Mesothelial cell of epicardium (in vitro differentiated cells): ENCODE data around the gene MLC1. TPM values are rescaled to one million over a fixed set of nuclear protein-coding genes. Genes with fewer than 3 reads are reported as not detected.

Experiments used
- DNase-seq, 2 experiments: peaks; one replicate each; pipeline ENCODE4 v3.0.0; 2021; ENCODE audit warnings: low spot score in 2 of 2; ENCODE audit not compliant: unreplicated experiment in 2 of 2
- H3K27ac Mint-ChIP-seq: 2 replicates; pipeline ENCODE4 v1.8.0; 2021; ENCODE audit warnings: mixed read lengths
- H3K27me3 Mint-ChIP-seq: 2 replicates; pipeline ENCODE4 v1.8.0; 2021; ENCODE audit warnings: low read depth, mixed read lengths
- H3K36me3 Mint-ChIP-seq: 2 replicates; pipeline ENCODE4 v1.8.0; 2021; ENCODE audit warnings: mixed read lengths
- H3K4me1 Mint-ChIP-seq: 2 replicates; pipeline ENCODE4 v1.8.0; 2021; ENCODE audit warnings: mixed read lengths
- H3K4me3 Mint-ChIP-seq: 2 replicates; pipeline ENCODE4 v1.8.0; 2021; ENCODE audit warnings: mild to moderate bottlenecking, moderate library complexity, mixed read lengths
- H3K9me3 Mint-ChIP-seq: 2 replicates; pipeline ENCODE4 v1.8.0; 2021; ENCODE audit warnings: mixed read lengths
- total RNA-seq: library from RNA; stranded (reverse); gene quantifications from 3 replicates; pipeline ENCODE4 v1.2.1, GENCODE V29; 2021
- TF ChIP-seq, protein P1 (sequence below): fragments of 200-600 bp; sonication (generic); IDR thresholded peaks from one replicate; pipeline ENCODE4 v1.5.0; 2021; ENCODE audit warnings: antibody characterized with exemption; ENCODE audit not compliant: unreplicated experiment

MLC1 gene
- total RNA-seq, 1 donor from 2014 or later, result 2.1 TPM

DNA sequence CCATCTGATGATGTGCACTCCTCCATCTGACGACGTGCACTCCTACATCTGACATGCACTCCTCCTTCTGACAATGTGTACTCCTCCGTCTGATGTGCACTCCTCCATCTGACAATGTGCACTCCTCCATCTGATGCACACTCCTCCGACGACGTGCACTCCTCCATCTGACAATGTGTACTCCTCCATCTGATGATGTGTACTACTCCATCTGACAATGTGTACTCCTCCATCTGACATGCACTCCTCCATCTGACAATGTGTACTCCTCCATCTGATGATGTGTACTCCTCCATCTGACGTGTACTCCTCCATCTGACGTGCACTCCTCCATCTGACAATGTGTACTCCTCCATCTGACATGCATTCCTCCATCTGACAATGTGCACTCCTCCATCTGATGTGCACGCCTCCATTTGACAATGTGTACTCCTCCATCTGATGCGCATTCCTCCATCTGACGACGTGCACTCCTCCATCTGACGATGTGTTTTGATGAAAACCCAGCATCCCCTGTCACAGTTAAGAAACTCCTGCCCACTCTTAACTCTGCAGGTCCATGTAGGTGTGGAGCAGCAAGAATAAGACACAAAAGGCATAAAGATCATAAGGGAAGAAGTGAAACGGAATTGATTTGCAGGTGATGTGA, 62.9 kb downstream of the MLC1 start:
- Mint-ChIP-seq H3K27me3 (peaks cover 31% of the 10 kb centered on the region), H3K36me3 (no peaks in the 10 kb centered on the region), H3K4me1 (peaks cover 3% of the 10 kb centered on the region), H3K4me3 (no peak overlapping the region), H3K27ac (no peak overlapping the region), H3K9me3 (peaks cover 5% of the 10 kb centered on the region)
- no peak for DNase-seq
- TF ChIP-seq, protein P1, sequence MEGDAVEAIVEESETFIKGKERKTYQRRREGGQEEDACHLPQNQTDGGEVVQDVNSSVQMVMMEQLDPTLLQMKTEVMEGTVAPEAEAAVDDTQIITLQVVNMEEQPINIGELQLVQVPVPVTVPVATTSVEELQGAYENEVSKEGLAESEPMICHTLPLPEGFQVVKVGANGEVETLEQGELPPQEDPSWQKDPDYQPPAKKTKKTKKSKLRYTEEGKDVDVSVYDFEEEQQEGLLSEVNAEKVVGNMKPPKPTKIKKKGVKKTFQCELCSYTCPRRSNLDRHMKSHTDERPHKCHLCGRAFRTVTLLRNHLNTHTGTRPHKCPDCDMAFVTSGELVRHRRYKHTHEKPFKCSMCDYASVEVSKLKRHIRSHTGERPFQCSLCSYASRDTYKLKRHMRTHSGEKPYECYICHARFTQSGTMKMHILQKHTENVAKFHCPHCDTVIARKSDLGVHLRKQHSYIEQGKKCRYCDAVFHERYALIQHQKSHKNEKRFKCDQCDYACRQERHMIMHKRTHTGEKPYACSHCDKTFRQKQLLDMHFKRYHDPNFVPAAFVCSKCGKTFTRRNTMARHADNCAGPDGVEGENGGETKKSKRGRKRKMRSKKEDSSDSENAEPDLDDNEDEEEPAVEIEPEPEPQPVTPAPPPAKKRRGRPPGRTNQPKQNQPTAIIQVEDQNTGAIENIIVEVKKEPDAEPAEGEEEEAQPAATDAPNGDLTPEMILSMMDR, result no peak

DNA sequence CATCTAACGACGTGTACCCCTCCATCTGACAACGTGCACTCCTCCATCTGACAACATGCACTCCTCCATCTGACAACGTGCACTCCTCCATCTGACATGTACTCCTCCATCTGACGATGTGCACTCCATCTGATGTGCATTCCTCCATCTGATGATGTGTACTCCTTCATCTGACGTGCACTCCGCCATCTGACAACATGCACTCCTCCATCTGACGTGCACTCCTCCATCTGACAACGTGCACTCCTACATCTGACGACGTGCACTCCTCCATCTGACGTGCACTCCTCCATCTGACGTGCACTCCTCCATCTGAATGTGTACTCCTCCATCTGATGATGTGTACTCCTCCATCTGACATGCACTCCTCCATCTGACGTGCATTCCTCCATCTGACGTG, 64.6 kb downstream of the MLC1 start:
- Mint-ChIP-seq H3K27ac (no peak overlapping the region), H3K27me3 (peaks cover 37% of the 10 kb centered on the region), H3K4me3 (no peak overlapping the region), H3K36me3 (no peaks in the 10 kb centered on the region), H3K4me1 (peaks cover 3% of the 10 kb centered on the region), H3K9me3 (peaks cover 5% of the 10 kb centered on the region)
- DNase-seq, result no peak
- TF ChIP-seq, protein P1, result no peak

DNA sequence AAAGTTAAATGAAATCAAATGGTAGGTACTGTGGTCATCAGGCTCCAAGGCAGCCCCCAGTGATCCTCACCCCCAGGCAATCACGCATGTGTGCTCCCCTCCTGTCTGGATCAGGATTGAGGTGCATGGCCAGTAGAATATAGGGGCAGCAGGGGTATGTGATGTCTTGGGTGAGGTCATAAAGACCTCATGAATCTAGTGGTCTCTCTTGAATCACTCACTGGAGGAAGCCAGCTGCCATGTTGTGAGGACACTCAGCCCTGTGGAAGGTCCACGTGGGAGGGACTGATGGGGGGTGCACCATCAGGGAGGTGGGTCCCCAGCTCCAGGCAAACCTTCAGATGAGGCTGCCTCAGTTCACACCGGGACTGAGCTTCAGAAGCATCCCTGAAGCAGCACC, 65.9 kb downstream of the MLC1 start:
- Mint-ChIP-seq H3K9me3 (peaks cover 5% of the 10 kb centered on the region), H3K4me1 (peaks cover 3% of the 10 kb centered on the region), H3K4me3 (no peak overlapping the region), H3K27me3 (peaks cover 35% of the 10 kb centered on the region), H3K36me3 (no peaks in the 10 kb centered on the region), H3K27ac (no peak overlapping the region)
- TF ChIP-seq, protein P1, result no peak
- no peak for DNase-seq

DNA sequence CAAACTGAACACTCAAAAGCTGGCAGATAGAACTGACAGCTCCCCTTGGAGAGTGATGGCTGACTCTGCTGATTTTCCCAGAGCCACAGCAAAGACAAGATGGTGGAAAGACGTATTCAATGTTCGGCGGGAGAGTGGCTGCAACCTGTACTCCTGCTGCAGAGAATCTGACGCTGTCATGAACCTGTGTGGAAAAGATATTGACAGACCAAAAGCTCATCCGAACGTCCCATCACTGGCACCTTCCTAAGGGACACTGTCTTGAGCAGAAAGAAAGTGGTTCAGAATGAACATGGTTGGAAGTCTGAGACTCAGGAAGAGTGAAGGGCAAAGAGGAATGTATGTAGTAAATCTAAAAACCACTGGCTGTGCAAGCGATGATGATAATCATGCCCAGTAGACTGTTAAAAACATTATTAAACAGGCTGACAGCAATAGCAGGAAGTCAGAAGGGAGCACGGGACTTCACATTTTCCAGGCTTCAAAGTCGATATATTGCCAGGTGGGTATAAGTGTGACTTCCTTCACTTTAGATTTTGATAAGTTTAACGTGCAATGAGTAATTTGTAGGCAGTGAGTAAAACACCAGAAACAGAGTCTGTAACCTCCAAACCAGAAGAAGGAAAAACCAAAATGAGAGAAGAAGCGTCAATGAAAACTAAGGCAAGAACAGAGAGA, 66.5 kb downstream of the MLC1 start:
- Mint-ChIP-seq H3K27ac (no peak overlapping the region), H3K36me3 (no peaks in the 10 kb centered on the region), H3K9me3 (peaks cover 5% of the 10 kb centered on the region), H3K4me3 (no peak overlapping the region), H3K27me3 (peaks cover 38% of the 10 kb centered on the region), H3K4me1 (peaks cover 3% of the 10 kb centered on the region)
- TF ChIP-seq, protein P1, result no peak
- no peak for DNase-seq

DNA sequence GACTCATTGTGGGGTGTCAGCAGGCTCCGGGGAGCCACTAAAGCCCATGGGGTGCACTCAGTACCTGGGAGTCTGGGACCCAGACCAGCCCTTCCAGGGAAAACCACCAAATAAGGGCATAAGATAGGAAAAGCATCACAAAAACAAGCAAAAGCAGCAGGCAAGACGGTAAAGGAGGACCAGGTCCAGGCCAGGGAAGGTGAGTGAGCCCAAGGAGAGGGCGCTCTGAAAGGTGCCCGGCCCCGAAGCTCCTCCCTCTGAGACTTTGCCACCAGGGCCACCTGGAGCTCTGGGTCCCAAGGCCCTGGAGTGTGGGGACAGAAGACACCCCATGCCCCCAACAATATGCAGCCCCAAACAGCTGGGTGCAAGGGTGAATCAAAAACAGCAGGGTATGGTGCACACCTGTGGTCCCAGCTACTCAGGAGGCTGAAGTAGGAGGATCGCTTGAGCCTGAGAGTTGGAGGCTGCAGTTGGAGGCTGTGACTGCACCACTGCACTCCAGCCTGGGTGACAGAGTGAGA, 67.5 kb downstream of the MLC1 start:
- H3K9me3 Mint-ChIP-seq, result peaks cover 5% of the 10 kb centered on the region
- TF ChIP-seq, protein P1, result no peak
- peaks cover 3% of the 10 kb centered on the region for H3K4me1 Mint-ChIP-seq
- no peaks in the 10 kb centered on the region for H3K36me3 Mint-ChIP-seq
- no peak for DNase-seq
- no peak overlapping the region for H3K27ac Mint-ChIP-seq
- H3K27me3 Mint-ChIP-seq, result peaks cover 46% of the 10 kb centered on the region
- H3K4me3 Mint-ChIP-seq, result no peak overlapping the region
